Embryonic facial prominence (tissue), 1 donor: ENCODE results near the gene MCTP1.

ENCODE experiments used
- DNase-seq: peaks from one replicate; pipeline ENCODE4 v3.0.0-alpha.2; 2016; ENCODE audit errors: extremely low spot score

The MCTP1 gene

DNA sequence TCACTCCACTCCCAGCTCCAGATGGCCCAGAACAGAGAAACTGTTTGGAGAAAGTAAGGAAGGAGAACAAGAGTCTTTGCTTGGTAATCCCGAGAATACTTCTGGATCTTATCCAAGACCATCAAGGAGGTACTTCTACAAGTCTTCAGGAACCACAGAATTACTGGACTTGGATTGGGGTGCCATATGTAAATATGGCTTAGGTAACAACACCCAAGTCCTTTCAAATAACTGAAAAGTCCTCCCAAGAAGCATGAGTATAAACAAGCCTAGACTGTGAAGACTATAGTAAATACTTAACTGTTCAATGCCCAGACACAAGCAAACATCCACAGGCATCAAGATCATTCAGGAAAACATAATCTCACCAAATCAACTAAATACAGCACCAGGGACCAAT is 170.0 kb downstream of the MCTP1 start:
- DNase-seq = no peak

- DNase-seq = no peak
These were observed 170.6 kb downstream of the MCTP1 start for GRCh38 chr5:95114305-95114704.

DNA sequence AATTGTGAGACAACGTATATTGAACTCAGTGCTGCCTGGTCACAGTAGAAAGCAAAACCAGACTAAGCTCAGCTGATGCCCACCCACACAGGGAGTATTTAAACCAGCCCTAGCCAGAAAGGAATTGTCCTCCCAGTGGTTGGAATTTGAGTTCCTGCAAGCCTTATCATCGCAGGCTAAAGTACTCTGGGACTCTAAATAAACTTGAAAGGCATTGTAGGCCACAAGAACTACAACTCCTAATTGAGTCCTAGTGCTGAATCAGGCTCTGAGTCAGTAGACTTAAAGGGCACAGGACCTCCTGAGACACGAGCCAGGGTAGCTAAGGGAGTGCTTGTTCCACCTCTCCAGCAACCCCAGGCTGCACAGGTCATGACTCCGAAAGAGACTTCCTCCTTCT is 171.4 kb downstream of the MCTP1 start:
- no peak for DNase-seq

- DNase-seq = no peak
These were observed 173.8 kb downstream of the MCTP1 start for GRCh38 chr5:95111141-95111540.

DNA sequence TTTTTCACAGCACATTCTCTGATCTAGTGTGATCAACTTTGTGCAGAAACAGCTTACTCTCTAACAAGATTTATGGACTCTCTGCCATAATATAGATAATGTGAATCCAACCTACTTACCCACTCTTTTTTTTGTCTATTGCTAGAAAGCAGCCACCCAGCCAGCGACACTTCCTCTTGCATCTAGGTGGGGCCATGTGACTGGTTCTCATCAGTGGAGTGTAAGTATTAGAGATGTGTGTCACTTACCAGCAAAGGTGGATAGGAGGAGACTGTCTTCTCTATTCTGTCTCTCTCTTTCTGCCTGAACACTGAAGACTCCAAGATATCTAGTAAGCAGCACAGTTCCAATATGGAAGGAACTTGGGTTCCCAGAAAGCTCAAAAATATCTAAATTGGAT is 174.8 kb downstream of the MCTP1 start:
- DNase-seq = no peak

DNA sequence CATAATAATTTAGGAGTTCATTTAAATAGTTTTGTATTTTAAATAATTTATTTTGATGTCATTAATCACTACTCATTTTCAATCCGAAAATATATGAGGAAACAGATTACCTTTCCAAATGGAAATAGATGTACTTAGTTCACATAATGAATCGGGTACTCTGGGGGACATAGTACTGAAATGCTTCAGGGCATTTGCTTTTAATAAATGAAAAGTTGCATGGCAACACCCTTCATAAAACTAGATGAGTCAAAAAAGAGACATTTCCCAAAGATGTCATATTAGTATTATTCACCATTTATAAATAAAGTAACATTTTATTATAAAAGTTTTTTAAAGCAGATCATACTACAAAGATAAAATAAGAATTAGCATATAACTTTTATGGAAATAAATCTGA is 177.8 kb downstream of the MCTP1 start:
- no peak for DNase-seq

- DNase-seq = no peak
These were observed 179.3 kb downstream of the MCTP1 start for GRCh38 chr5:95105638-95106037.

DNA sequence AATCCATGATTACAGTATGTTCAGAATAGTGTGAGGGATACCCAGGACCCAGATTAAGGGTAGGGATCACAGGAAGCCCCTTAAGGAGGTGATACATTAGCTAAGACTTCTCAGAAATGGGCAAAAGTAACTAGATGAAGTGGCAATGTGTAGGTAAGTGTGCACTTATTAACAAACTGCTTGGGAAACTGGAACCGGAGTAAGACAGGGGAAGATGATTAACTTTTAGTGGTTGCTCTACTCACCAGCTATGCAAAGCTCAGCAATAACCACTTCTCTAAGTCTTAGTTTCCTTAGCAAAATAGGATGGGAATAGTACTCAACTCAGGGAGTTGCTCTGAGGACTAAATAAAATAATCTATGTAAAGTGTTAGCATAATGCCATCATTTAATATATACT is 182.2 kb downstream of the MCTP1 start:
- no peak for DNase-seq

DNA sequence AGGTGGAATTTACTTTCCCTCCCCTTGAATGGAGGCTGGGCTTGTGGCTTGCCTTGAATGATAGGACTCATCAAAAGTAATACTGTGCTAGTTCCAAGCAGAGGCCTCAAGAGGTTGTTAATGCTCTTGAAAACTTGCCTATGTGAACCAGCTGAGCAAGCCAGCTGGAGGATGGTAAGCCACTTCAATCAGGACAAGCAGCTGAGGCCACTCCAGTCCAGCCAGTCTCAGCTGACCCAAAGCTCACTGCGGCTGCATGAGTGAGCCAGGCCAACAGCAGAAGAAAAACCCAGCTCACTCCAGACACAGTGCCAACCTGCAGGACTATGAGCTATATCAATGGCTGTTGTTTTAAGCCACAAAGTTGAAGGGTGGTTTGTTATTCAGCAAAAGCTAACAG is 182.8 kb downstream of the MCTP1 start:
- no peak for DNase-seq

DNA sequence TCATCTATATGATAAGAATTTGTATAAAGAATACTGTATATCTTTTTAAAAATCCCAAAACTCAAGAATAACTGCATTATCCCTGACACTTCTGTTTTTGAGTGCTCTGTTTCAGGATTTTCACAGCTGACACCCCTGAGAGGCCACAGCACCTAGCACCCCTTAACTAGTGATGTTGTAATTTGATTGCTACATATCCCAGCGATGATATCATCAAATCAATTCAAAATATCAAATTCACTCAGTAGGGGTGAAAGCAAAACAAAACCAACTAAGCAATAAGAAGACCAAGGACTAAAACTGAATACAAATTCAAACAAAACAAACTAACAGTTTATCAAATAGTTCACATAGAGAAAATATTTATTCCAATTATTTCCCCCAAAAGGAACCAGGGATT is 184.3 kb downstream of the MCTP1 start:
- no peak for DNase-seq

GRCh38 chr5:95098012-95098411 is 186.9 kb downstream of the MCTP1 start:
- DNase-seq = no peak

DNA sequence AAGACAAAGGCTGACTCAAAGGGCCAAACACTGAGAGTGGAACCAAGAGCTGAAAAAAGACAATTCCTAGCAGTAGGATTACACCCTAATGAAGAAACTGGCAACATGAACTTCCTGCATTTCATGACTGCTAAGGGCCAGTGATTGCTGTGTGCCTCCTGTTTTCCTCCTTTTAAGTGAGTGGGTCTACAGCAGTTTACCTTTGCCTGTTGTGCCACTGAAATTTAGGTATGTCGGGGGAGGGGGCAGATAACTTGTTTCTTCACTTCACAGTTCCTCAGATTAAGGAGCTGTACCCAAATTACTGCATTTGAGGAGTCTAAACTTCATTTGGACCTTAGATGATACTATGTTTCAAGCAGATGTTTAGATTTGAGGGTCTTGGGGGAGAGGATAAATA is 191.7 kb downstream of the MCTP1 start:
- DNase-seq = no peak

DNA sequence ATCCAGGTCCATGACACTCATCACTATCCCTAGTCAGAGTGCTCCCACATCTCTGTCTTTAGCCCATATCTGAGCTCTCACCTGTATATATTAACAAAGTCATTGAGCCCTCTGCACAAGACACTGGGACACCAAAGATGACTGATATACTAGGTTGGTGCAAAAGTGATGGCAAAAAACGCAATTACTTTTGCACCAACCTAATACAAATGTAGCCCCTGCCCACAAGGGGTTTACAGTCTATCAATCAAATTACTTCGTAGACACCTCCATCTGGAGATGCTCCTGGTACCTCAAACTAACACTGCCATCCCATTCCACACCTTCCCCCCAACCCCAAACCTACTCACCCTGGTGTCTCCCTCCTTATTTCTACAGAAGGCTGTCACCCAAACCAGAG is 194.1 kb downstream of the MCTP1 start:
- no peak for DNase-seq

DNA sequence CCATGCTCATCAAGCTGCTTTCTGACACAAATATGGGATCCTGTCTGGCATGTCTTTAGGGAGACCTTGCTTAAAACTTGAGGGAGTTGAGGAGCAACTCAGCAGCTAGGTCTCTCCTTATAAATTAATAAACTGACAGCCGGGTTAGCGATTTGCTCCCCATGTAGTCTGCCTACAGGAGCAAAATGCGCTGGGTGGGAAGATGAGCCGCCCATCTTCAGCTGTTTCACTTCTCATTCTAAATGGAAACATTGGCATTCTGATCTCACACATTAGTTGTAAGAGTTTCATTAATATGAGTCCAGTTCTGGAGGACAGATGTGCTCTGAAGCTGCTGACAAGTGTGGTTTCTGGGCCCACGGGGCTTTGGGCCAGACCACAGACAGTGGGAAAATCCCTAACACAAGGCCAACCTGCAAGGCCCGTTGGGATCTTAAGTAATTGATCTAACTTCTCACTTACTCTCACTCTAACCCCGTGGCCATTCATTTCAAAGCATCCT is 197.0 kb downstream of the MCTP1 start:
- no peak for DNase-seq

DNA sequence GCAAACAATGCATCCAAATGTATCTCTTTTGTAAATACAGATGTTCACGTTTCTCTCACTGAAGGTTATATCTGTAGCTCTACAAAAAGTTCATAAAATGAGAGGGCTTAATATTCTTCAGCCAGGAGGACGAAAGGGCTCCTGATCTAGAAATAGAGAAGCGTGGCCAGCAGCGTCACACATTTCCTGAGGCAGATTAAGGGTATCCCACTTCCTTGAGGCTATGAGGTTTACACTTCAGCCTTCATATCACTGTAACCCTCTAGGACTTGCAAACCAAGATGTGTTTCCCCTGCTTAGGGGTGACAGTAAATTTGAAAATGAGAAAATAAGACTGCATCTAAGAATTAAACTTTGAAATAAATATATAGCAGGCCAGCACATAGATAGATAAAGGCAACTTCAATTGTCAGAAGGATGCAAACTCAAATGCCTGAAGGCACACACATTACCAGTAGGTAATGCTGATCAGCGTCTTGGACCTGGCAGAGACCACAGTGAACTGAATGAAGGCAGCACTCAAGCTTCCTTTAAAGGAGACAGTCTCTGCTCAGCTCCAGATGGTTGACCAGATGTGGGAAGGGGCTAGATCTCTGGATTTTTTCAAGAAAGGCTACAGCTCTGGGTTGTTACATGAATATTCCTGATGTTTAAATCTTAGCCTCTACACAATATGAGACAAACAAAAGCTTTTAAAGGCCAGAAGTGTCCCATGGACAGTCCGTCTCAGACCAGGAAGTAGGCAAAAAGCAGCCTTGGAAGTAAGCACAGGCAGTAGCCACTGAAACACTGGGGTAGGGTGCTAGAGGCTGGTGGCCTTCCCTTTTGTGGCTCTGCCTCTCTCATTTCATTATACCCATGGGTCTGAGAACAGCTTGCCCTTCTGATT is 197.7 kb downstream of the MCTP1 start:
- DNase-seq = no peak

DNA sequence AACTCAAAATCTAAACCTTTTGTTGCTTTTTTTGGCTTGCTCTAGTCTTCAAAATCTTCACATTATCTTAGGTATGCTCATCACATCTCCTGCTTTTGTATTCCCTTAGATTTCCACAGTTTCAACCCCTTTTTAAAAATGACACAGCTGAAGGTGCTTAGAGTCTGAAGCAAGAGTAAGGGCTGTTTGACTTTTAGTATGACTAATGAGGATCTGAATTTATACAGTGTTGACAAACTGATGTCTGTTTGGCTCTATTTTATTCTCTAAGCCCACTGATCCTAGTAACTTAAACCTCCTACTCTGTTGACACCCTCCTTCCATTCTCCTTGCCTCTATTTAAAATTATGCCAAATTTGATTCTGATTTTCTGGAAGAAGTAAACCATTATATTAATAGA is 200.1 kb downstream of the MCTP1 start:
- no peak for DNase-seq

DNA sequence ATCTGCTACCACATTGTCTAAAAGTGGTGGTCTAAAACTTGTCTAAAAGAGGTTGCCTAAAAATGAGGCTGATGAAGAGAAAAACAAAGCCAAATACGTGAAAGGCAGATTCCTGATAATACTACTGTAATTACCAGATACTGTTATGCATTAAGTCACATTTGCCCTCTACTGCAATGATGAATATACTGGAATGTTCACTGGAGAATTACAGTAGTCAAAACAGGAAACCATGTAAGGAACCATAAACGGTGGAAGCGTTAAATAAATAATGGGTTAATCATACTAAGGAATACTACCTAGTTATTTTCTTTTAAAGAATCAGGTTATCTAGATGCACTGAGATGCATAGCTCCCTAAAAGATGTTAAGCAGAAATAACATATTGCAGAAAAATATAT is 201.3 kb downstream of the MCTP1 start:
- DNase-seq = no peak

DNA sequence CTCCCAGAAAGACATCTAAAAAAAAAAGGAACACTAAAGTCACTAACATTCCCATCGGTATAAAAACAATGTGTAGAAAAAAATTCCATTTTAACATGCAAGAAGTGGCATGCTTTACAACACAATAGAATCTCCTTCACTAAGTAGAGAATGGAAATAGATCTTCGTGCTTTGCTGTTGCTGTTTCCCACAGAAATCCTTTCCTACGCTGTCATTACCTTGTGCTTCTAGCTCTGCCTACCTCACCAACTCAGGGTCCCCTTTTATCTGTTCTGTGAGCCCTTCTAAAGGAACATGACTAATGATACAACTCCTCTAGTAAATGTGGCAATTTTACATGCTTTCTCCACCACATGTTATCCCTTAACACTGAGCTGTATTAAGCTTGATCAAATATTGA is 202.9 kb downstream of the MCTP1 start:
- DNase-seq = no peak

- DNase-seq = no peak
These were observed 203.4 kb downstream of the MCTP1 start for GRCh38 chr5:95081500-95081960.

DNA sequence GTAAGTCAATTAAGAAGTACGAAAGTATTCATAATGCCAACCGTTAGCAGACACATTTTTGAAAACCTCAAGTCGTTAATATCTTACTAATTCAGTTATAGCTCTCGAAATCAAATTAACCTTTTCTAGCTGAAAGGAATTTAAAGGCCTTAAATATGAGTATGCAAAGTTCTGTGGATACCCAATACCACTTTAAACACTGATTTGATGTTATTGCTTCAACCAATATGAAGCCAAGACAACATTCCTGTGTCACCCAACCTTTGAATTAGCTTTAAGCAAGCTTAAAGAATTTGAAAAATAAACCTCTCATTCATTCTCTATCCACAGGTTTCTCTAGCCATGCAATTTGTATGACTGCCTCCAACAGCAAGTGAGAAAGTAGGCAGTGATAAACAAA is 204.5 kb downstream of the MCTP1 start:
- no peak for DNase-seq

DNA sequence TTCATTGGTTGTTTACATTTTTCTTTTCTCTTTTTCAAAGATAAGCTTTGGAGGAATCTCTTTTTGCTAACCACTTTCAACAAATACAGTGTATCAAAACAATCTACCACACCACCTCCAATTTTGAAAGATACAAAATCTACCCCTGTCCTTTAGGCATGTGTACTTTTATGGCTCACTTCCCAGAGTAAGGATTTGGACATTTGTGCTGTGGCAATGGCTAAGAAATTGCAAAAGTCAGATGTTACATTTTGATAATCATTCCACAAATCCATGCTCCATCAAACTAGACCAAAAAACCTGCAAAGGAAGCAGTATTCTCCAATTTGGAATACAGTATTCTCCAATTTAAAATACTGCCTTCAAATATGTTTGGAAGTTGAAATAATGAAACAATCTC is 204.9 kb downstream of the MCTP1 start:
- no peak for DNase-seq

DNA sequence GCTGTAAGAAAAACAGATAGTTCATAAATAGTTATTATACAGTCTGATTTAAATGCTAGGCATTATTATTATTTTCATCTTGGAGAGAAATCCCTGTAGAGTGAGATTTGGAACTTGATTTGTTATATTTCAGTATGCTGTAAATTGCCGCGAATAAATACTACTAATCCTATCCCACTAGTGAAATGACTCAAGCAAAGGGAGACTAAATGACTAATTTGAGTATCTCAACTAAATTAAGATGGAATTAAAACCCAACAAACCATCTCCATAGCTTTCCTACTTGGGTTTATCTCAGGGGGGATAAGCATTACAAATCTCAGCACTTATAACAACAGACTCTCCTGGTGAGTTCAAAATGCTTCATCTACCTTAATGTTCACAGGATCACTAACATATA is 206.0 kb downstream of the MCTP1 start:
- no peak for DNase-seq

GRCh38 chr5:95076395-95077185 is 208.3 kb downstream of the MCTP1 start:
- DNase-seq = no peak
